Measurements from ENCODE around the gene DPH6. TPM values are rescaled to one million over a fixed set of nuclear protein-coding genes. Genes with fewer than 3 reads are reported as not detected.
A peak's percentile ranks its signal among the peaks of the same experiment; 100 is the strongest.

The DPH6 gene
- polyA plus RNA-seq, 3 donors: 17.2 to 21.0 (median 21.0) TPM

DNA sequence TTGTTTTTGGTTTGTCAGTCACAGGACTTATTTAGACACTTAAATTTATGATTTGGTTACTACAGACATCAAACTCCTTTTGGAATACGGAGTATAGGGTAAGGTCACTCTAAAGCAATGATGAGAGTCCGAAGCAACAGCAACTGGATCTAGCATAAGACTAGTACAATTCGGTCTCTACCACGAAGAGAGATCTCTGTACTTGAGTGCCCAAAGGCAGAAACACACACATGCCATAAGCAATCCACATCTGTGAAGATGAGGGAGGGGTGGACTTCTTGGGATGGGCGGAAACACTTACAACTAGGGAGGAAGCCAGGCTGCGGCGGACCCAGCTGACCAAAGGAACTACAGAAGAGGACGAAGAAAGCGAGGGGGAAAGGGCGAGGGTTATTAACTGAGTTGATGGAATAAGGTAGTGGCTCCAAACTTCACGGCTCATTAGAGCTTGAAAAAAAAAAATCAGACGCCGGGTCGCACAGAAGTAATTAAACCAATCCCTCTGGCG is 595 bp downstream of the DPH6 start:
- peak in 2 of 3 donors; percentile 78 to 79 for DNase-seq (ENCODE audit: low read depth in 3 of 3, low spot score in 2 of 3)

DNA sequence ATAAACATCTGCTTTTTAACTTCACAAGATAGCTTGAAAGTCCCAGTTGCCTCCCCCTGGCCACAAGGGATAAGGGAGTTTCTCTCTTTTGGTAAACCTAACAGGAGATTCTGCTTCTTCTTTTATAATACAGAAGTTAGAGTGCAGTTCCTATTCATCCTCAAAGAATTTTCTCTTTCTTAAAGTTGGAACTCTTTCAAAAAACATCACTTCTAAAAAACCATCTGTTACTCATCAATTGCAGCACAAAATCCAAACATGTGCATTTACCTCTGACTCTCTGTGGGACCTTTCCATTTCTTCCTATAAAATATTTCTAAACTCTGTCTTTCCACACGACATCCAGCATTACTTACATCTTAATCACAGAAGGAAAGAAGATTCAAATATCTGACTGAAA is 5.1 kb downstream of the DPH6 start:
- DNase-seq (ENCODE audit: low read depth in 3 of 3, low spot score in 2 of 3): no peak

DNA sequence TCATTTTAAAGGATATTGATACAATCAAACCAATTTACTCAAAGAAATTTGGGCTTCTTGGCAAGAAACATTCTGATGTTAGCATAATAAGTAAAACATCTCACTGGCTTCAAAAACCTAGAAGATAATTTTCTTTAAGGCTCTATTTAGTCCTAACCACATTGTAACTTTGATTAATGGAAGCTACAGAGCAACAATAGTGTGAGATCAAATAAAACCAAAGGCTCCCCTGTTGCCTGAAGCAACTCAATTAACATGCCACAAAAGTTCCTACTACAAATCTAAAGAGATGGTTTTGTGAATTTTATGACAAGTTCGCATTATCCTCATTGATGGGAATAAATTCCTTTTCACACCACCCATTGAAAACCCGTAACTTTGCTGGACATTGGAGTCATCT is 5.9 kb downstream of the DPH6 start:
- DNase-seq (ENCODE audit: low read depth in 3 of 3, low spot score in 2 of 3): no peak

DNA sequence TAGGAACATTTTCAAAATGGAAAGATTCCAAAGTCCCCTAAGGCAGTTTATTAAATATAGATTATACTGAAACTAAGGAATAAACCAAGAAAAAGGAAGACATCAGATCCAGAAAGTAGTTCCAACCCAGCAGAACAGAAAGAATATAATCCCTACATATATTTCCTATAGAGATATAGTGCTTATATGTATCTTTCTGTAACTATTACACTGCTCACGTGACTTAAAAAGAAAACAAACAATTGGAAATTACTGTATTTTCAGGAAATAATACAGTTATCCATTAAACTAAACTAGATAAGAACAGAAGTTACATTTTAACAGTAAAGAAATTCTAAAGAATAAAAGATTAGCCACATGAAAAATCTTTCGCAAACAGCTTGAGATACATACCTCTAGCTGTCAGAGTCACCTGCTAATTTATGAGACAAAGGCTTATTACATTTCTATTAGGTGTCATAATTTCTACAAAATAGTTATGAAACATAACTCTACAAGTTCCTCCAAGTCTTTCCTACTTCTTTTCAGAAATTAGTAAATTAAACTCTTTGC is 10.5 kb downstream of the DPH6 start:
- no peak for DNase-seq (ENCODE audit: low read depth in 3 of 3, low spot score in 2 of 3)

DNA sequence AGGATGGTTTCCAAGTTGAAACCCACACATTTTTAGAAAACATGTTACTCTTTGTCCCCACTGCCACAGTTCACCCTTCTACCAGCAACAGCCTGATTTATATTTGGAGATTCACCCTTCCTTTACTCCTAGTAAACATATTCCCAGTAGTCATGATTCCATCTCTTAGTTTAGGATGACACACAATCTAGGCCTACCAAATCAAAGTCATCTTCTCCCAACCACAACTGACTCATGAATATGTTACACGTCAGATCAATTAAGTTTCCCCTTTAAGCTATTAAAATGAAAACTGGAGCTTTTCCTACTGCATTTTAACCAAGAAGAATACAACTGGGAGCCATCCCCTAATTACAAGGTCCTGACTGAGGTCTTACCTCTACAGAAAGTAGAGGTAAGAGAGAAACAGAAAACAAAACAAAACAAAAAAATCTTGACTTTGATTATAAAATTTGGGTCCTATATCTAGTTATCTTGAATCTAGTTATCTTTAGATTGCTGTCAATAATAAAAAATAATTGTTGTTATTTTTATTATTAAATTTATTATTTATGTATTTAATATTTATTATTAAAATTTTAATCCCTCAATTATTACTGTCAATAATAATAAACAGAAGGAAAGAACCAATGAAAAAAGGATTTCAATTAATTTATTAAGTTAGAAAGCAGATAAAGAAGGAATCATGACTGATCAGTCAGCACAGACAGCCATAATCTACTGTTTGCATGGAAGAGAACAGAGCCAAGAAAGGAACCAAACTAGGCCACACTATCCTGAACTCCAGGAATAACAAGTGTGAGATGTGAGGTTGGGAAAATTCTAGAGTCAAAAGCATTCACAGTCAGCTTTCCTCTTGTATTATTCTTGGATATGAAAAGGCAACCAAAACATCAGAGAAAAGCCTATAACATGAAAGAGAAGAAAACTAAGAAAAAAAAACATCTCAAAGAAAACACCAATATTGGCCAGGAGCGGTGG is 12.5 kb downstream of the DPH6 start:
- no peak for DNase-seq (ENCODE audit: low read depth in 3 of 3, low spot score in 2 of 3)

DNA sequence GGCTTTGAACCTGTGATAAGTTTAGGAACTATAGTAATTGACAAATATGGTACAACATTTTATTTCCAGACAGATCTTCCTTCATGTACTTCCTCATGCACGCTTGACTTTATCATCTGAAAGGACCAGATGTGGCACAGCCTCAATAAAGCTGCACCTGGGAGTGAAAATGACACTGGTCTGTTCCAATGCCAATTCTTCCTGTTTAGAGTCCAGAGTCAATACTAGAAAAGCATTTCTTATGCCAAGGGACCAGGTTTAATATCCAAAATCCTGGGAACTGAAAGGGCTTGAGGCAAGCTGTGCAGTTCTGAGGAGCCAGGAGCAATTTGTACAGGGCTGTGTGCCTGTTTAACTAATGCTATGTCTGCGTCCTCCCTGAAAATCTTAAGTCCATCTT is 15.3 kb downstream of the DPH6 start:
- no peak for DNase-seq (ENCODE audit: low read depth in 3 of 3, low spot score in 2 of 3)

DNA sequence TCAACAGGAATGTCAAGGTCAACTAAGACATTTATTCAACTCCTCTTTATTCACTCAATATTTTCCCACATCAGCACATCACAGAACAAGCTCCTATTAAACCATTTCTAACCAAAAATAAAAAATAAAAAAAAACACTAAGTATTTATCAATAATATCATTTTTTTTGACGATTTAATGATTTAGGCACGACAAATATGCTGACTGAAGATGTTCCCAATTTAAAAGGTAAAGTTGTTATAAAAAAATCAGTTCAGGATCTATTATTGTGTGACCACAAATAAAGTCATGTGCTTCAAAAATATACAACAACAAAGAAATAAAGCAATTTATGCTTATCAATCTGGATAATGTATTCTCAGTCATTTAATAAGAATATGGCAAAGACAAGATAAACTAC is 16.2 kb downstream of the DPH6 start:
- DNase-seq (ENCODE audit: low read depth in 3 of 3, low spot score in 2 of 3): no peak

DNA sequence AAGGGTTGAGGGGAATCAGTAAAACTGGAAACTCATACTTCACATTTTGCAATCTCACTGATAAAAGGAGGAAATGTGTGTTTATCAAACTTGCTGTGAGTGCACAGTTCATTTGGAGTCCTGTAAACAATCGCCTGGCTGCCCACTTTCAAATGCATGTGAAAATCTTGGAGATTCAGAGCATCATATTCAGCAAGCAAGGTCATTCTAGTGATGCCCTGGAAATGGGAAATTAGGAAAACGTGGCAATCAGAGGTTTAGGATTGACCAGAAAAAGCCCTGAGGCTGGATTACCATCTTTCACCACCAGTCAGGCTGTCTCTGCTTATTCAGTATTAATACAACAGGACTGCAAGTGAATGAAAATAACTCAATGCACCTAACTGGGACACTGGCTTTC is 23.9 kb downstream of the DPH6 start:
- DNase-seq (ENCODE audit: low read depth in 3 of 3, low spot score in 2 of 3): no peak

DNA sequence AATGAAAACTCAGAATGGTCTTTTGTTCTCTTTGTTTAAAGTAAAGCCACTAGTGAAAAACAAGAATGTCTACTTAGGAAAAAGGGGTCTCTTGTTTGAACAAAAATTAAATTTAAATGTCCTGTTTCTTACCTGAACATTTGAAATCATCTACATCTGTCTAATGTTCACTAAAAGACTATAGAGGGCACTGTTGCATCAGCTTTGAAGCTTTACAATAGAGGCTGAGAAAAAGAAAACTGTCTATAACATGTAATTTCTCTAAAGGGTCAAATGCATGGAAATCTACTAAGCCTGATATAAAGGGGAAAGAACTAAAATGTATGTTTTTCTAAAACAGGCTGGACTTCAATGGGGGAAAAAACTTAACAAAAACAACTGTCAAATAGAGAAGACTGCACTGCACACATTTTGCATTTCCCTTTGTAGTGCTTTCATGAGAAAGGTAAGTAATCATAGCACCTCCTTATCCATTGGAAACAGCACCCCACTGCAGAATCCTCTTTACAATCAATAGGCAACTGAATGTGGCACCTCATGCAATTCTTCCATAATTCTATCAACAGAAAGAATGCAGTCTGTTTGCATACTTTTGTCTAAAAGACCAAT is 26.3 kb downstream of the DPH6 start:
- no peak for DNase-seq (ENCODE audit: low read depth in 3 of 3, low spot score in 2 of 3)

DNA sequence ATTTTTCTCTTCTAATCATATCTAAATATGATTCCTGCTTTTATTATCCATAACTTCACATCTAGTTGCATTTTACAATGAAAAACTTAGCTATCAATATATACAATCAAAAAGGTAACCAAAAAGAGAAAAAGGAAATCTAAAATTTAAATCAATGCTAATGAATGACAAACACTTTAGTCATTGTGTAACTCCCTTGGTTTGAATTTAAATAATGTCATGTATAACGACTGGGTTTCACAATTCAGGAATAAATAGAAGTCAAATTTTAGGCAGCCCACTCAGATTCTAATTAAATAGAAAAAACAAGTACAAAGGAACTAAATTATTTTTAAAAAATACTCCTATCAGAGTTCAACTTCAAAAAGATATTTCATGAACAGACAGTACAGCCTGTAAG is 26.9 kb downstream of the DPH6 start:
- no peak for DNase-seq (ENCODE audit: low read depth in 3 of 3, low spot score in 2 of 3)

DNA sequence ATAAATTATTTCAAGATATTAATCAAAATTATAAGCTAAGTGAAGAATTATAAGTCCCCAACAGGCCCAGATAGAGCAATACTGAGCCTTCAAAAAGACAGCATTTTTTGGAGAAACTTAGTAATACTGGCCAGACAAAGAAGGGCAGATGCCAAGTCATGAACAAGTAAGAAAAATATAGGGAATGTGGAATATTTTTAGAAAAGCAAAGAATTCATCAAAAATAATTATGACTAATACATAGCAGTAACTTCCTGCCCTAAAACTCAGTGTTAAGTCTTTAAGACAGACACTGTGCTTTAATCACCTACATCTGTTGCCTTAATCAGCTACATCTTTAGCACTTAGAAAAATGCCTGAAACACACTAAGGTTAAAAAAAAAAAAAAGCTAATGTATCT is 31.2 kb downstream of the DPH6 start:
- no peak for DNase-seq (ENCODE audit: low read depth in 3 of 3, low spot score in 2 of 3)

DNA sequence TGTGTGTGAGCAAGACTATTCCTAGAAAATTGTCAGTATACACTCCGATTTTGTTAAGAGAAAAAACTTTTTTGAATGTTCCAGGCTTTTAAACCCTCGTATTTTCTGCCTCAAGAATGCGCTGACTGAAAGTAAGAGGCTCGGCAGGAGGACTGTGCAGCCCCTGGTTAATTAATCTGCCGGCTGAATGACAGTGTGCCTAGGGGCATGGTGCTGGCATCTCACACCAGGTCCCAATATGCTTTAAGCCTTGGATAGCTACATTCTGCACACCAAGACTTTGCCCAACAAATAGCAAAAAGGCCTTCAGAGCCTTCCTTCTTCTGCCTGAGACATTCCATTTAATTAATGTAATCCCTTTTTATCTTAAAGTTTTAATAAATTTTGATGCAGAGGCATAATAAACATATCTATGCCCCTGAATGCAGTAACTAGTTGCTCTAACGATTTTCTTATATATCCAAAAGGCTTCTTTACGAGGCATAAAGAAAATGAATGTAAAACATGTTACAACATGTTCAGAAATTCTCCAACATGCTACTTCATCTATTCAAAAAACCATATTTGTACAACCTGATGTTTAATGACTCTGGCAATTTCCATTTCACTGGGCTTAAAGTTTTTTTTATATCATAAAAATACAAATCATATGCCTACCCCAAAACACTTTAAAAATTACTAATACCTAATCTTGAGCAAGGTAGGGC is 37.9 kb downstream of the DPH6 start:
- DNase-seq (ENCODE audit: low read depth in 3 of 3, low spot score in 2 of 3): no peak

DNA sequence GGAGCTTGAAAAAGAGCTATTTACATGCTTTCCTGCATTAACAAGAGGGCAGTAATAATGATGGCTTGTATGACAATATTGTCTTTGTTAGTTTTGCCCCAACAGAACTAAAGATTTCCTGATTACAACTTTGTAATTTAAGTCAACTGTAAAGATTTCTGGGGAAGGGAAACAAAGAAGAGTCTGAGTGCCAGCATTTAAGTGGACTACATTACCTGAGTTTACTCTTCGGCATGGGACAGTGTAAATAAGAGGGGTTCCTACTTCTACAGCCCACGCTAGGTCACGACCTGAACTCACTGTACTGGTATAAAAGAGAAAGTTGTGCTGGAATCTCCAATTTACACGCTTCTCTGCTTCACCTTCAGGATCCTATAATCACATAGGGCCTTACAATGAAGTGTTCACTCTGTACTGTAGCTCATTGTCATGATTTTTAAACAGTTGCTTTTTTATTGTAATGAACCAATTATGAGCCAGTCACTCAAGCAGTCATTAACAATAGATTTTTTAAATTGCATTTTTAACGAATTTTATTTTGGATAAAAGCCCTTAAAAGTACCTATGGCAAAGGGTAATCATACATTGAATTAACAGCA is 39.6 kb downstream of the DPH6 start:
- DNase-seq (ENCODE audit: low read depth in 3 of 3, low spot score in 2 of 3): no peak

DNA sequence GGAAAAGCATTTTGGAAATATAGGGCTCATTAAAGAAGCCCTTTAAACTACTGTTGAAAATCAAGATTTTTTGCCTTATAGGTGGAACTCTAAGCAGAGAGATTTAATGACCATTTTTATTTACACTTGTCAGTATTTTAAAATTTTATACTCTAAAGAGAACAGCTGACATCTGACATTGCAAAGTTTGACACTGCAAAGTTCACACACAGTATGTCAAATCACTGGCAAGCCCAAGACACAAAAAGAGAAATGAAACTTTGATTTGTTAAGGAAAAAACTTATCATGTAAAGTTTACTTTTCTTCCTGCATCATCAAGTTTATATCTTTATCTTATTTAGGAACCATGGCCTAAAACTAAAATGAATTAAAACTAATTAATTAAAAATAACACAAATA is 40.2 kb downstream of the DPH6 start:
- no peak for DNase-seq (ENCODE audit: low read depth in 3 of 3, low spot score in 2 of 3)

DNA sequence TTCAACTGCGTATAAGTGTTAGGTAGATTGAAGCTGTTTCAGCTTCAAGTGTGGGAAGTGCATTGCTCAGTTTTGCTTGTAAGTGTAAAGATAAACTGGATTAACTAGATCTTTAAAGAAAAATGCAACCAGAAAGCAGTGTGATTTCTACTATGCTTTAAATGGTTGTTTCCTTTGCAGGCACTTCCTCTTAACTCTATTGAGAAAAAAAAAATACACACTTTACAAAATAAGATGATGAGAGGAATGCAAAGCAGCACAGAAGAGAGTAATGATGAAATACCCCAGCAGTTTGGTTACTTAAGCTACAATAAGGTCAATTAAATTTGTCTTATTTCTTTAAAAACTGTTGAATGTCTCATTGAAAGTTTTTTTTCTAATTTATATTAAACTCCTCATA is 40.8 kb downstream of the DPH6 start:
- no peak for DNase-seq (ENCODE audit: low read depth in 3 of 3, low spot score in 2 of 3)

DNA sequence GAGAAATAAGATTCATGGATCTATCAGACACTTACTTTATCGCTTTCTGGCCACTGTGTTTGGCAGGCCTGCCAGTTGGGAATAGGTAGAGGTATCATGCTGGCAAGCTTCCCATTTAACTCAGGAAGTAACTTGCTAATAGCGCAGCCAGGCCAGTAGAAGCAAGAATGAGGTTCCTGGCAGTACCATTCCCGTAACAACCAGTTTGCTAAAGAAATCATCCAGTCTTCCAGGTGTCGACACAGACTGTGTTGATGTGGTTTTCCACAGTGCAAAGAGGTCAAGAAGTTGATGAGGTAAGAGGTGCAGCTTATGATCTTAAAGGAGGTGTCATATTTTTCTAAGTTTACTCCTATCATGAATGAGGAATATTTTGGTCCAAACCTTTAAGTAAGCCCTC is 46.2 kb downstream of the DPH6 start:
- DNase-seq (ENCODE audit: low read depth in 3 of 3, low spot score in 2 of 3): no peak

DNA sequence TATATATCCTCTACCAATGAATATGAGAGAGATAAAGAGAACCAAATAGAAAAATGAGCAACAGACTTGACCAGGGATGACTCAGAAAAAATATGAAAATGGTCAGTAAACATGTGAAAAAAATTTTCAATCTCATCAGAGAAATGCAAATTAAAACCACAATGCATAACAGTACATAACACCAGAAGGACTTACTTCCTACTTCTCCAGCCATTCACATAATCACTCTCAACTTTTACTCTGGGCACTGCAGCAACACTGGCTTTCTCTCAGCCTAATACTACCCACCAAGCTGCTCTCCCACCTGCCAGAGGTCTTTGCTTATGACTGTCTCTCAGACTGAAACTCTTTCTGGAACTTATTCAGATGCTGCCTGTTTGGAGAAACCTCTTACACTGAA is 49.4 kb downstream of the DPH6 start:
- no peak for DNase-seq (ENCODE audit: low read depth in 3 of 3, low spot score in 2 of 3)

DNA sequence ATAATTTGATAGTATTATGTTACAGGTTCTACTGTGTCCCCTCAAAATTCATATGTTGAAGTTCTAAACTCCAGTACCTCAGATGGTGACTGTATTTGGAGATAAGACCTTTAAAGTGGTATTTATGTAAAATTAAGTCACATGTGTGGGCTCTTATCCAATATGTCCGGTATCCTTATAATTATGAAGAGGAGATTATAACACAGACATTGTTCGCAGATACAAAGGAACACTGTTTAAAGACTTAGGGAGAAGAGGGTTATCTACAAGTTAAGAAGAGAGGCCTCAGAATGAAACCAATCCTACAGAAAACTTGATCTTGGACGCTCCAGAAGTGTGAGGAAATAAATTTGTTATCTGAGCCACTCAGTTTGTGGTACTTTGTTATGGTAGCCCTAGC is 50.9 kb downstream of the DPH6 start:
- DNase-seq (ENCODE audit: low read depth in 3 of 3, low spot score in 2 of 3): no peak

DNA sequence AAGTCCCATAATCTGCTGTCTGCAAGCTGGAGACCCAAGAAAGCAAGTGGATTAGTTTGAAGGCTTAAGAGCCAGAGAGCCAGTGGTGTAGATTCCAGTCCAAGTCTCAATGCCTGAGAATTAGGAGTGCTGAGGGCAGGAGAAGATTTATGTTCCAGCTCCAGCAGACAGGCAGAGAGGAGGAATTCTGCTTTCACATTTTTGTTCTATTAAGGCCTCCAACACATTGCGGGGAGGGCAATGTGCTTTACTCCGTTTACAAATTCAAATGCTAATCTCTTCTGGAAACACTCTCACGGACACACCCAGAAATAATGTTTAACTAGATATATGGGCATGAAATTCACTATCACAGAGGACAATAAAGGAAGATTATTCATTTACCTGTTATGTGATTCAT is 54.0 kb downstream of the DPH6 start:
- DNase-seq (ENCODE audit: low read depth in 3 of 3, low spot score in 2 of 3): no peak

DNA sequence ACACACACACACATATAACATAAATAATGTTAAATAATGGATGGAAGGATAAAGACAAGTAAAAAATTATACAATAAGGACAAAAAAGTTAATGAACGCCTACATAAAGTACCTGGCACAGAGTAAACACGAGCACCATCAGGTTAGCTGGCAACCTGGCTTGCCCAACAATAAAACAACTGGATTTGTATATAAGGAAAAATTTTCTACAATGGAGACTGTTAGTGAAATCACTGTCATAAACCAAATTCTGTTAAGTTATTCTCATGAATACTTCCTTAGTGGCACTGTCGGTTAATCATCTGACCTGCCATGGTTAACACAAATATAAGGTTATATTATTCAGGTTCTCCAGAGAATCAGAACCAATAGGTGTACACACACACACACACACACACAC is 54.8 kb downstream of the DPH6 start:
- DNase-seq (ENCODE audit: low read depth in 3 of 3, low spot score in 2 of 3): no peak

DNA sequence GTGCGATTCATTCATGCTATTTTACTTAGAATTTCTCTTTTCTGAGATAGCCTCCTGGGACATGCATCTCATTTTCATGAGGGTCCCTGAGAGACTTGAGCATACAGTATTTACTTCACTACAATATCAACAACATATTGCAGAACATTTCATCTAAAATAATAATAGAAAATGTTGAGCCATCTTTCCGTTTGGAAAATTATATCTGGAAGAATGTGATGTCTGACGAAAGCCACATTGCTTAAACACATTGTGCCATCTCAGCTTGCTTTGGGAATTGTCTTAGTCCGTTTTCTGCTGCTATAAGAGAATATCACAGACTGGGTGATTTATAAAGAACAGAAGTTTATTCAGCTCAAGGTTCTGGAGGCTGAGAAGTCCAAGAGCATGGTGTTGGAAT is 55.5 kb downstream of the DPH6 start:
- DNase-seq (ENCODE audit: low read depth in 3 of 3, low spot score in 2 of 3): no peak
